SJSA1 (cell line): ENCODE results near the gene RAB26. TPM values are rescaled to one million over a fixed set of nuclear protein-coding genes. Genes with fewer than 3 reads are reported as not detected.
"Not testable (repeated sequence)": the region's sequence is repeated elsewhere in the genome, so short reads cannot be mapped to it uniquely, and the experiment has no call there.

ENCODE experiments used
- DNase-seq, 2 experiments: peaks; one replicate each; pipeline ENCODE4 v3.0.0-alpha.2; 2015 to 2020; ENCODE audit warnings: low spot score in 2 of 2, low read depth in 1 of 2
- H3K27ac ChIP-seq: fragments of 250-450 bp; sonication (Bioruptor Pico); 2 replicates; pipeline ENCODE4 v1.5.1; 2020; ENCODE audit warnings: mild to moderate bottlenecking, moderate library complexity
- H3K27me3 ChIP-seq: fragments of 250-450 bp; sonication (Bioruptor Pico); replicated peaks from 2 replicates; pipeline ENCODE4 v1.5.1; 2020; ENCODE audit warnings: mild to moderate bottlenecking, moderate library complexity
- H3K36me3 ChIP-seq: fragments of 250-450 bp; sonication (Bioruptor Pico); 2 replicates; pipeline ENCODE4 v1.5.1; 2020; ENCODE audit warnings: mild to moderate bottlenecking
- H3K4me1 ChIP-seq: fragments of 250-450 bp; sonication (Bioruptor Pico); replicated peaks from 2 replicates; pipeline ENCODE4 v1.6.1; 2021; ENCODE audit warnings: mild to moderate bottlenecking
- H3K4me3 ChIP-seq: fragments of 250-450 bp; sonication (Bioruptor Pico); 2 replicates; pipeline ENCODE4 v1.5.1; 2020; ENCODE audit warnings: mild to moderate bottlenecking
- H3K9me3 ChIP-seq: fragments of 250-450 bp; sonication (Bioruptor Pico); replicated peaks from 2 replicates; pipeline ENCODE4 v1.5.1; 2020; ENCODE audit warnings: mild to moderate bottlenecking
- total RNA-seq: library from RNA; depleted of rRNA; stranded (reverse); fragments of >200 nt; shearing (Covaris generic); gene quantifications from 2 replicates; pipeline ENCODE4 v1.2.3, GENCODE V29; 2014; rRNA removed

The RAB26 gene, protein sequence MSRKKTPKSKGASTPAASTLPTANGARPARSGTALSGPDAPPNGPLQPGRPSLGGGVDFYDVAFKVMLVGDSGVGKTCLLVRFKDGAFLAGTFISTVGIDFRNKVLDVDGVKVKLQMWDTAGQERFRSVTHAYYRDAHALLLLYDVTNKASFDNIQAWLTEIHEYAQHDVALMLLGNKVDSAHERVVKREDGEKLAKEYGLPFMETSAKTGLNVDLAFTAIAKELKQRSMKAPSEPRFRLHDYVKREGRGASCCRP
- 0.16 TPM in 1 of 2 replicates, not detected in the other for total RNA-seq

DNA sequence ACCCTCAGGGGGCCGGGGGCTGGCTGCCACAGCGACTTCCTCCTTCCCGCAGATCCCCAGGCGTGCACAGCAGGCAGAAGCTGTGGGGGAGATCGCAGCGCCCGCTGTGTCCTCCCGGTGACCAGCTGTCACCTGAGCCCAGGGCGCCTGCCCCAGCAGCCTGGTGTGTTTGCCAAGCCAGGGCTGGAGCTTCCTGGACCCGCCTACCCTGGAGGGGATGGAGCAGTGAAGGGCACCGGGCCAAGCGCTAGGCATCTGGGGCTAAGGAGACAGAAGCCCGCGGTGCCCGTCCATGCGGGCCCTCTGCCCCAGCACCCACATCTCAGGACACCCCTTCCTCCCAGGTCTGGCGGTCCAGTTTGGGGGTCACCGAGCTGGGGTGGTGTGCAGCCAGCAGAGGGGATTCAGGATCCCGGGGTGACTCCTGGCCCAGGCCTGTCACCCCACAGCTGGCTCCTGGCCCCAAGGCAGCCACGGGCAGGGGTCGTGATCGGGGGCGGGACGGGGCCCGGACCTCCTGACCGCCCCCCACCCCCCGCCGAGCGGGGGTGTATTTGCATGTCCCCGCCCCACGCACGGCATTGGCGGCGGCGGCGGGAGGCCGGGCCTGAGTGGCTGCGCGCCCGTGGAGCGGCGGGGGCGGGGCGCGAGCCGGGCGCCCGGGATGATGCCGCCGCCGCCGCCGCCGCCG lies at the start of gene RAB26:
Gene RAB26, plus strand, starts transcription at position 645 of the 691 bp plus-strand sequence. CDS start 159 bp downstream, outside the sequence.
- Histone ChIP-seq H3K27me3 (no peaks in the 10 kb centered on the region), H3K27ac (no peak within 1 kb of the TSS), H3K9me3 (no peaks in the 10 kb centered on the region), H3K4me1 (peaks cover 30% of the 10 kb centered on the region), H3K36me3 (peaks cover 38% of the 10 kb centered on the region), H3K4me3 (peak within 1 kb of the TSS; percentile 27)
- DNase-seq, result no peak

DNA sequence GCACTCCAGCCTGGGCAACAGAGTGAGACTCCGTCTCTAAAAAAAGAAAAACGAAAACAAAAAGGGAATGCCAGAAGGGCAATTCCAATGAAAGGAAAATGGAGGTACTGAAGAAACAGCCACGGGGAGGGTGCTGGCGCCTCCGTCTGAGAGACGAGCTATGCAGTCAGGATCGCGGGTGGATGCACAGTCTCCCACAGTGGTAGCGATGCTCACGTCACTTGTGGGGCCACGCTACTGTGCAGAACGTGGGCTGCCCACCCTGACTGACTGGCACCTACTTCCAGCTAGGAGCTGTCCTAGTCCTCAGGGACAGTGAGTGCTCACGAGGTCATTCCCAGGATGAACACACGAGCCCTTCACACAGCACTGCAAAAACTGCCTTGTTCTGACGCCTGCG lies 46.8 kb upstream of the RAB26 start:
- DNase-seq, H3K27ac ChIP-seq, H3K9me3 ChIP-seq, H3K4me1 ChIP-seq, H3K4me3 ChIP-seq, H3K27me3 ChIP-seq: not testable (repeated sequence)
- peaks cover 12% of the 10 kb centered on the region for H3K36me3 ChIP-seq

DNA sequence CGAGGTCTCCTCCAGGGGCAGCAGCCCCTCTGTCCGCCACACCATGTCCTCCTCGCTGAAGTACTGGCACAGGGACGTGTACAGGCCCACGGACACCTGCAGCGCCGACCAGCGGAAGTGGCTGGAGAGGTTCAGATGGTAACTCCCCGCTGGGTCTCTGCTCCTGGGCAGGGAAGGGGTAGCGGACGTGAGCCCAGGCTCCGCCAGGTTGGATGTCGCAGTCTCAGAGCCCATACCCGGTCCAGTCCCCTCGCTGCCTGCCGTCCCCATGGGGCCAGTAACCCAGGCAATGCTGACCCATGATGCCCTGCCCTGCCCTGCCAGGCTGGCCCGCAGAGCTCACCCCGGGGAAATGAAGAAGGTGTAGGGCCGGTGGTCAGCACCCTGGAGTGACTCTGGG lies 46.0 kb upstream of the RAB26 start:
- no peaks in the 10 kb centered on the region for H3K9me3 ChIP-seq
- H3K27me3 ChIP-seq, result no peaks in the 10 kb centered on the region
- peaks cover 7% of the 10 kb centered on the region; the same call in 1 of the 2 replicates for H3K36me3 ChIP-seq
- no peak overlapping the region for H3K27ac ChIP-seq
- no peaks in the 10 kb centered on the region for H3K4me1 ChIP-seq
- no peak overlapping the region for H3K4me3 ChIP-seq
- DNase-seq, result no peak

DNA sequence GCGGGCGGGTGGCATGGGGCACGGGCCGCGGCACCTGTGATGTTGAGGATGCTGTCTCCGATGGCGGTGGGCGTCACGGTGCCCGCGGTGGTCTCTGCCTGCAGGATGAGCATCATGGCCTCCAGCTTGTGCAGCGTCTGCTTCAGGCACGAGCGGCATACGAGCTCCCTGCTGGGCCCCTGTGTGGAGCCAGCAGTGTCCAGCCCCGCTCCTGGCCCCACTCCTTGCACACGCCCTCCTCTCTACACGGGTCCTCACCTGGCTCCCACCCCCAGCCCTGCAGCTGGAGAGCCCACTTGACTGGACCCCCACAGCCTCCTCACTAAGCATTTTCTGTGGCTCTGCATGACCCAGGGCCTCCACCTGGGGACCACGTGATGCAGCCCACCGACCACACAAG lies 44.0 kb upstream of the RAB26 start:
- H3K9me3 ChIP-seq, result not testable (repeated sequence)

DNA sequence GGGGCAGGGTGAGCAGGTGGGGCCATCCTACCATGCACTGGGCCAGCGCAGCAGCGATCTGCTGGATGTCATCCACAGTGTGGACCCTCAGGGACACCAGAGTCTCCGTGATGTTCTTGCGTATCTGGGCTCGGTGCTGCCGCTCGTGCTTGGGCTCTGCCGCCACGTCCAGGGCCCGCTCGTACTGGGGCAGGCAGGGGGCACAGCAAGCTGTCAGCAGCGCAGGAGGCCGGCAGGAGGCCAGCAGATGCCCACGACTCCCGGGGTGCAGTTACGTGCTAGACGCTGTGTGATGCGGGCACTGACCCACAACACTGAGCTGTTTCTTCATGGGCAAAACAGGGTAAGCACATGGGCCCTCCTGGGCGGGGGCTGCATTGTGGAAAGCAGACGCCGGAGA lies 43.1 kb upstream of the RAB26 start:
- H3K27ac ChIP-seq, H3K4me3 ChIP-seq, DNase-seq, H3K27me3 ChIP-seq, H3K4me1 ChIP-seq, H3K9me3 ChIP-seq: not testable (repeated sequence)
- peaks cover 12% of the 10 kb centered on the region for H3K36me3 ChIP-seq

More for the DNA sequence above, 44.0 kb upstream of the RAB26 start:
- not testable (repeated sequence) for DNase-seq, H3K27me3 ChIP-seq, H3K4me3 ChIP-seq, H3K4me1 ChIP-seq, H3K27ac ChIP-seq
- H3K36me3 ChIP-seq, result peaks cover 12% of the 10 kb centered on the region

DNA sequence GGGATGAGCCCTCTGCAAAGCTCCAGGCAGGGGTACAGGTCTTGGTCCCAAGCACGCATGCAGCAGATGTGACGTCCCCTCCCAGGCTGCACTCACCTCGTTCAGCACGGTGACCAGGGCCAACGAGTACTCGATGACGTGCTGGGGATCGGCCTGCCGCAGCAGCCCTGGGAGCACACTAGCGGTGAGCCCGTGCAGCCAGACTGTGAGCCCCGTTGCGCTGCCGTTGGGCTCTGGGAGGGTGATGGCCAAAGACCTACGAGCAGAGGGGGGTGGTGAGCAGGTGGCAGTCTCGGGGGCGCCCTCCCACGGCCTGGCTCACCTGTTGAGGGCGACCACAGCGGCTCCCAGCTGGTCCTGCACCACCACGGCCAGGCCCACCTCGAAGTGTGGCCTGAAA lies 42.7 kb upstream of the RAB26 start:
- not testable (repeated sequence) for H3K9me3 ChIP-seq, H3K27me3 ChIP-seq, H3K27ac ChIP-seq, H3K4me3 ChIP-seq, DNase-seq, H3K4me1 ChIP-seq
- peaks cover 12% of the 10 kb centered on the region for H3K36me3 ChIP-seq

DNA sequence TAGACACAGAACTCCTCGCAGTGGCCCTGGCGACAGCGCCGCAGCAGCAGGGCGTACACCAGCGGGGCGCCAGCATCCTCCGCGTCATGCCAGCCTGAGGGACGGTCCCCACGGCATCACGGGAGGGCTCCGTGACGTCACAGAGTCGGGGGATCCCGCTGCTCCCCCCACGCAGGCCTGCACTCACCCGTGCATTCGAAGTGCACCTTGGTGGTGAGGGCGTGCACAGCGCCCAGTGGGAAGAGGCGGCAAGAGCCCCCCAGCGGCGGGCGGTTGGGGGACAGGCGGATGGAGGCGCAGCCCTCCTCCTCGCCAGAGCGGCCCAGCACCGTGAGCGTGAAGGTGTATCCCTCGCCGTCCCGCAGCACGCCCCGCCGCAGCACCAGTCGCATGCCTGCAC lies 42.2 kb upstream of the RAB26 start:
- H3K9me3 ChIP-seq, DNase-seq, H3K27me3 ChIP-seq, H3K4me1 ChIP-seq, H3K4me3 ChIP-seq, H3K27ac ChIP-seq: not testable (repeated sequence)
- H3K36me3 ChIP-seq, result peaks cover 14% of the 10 kb centered on the region

DNA sequence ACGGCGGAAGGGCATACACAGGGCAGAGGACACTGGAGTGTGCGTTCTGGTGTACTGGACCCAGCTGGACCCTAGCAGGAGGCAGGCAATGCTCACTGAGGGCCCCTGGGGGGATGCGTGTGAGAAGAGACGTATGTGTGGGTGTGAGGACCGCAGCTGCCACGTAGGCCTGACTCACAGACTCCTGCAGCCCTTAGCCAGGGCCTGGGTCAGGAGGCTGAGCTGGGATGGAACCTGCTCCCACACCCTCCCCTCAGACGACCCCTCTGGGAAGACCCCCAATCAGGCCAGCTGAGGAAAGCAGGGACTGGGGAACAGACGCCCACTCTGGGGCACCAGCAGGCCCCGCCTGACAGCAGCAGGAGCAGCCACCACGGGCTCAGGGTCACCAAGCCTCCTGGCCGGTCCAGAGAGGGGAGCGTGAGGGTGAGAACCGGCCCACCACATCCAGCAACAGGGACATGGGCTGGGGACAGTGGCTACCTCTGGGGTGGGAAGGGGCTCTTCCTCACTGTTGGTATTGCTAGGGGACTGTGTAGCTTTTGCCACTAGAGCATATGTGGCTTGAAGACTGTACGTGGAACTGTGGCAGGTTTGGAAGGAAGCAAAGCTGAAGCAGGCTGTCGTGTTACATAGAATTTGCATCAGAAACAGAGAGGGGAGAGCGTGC lies 41.2 kb upstream of the RAB26 start:
- not testable (repeated sequence) for H3K4me3 ChIP-seq, H3K27me3 ChIP-seq, H3K27ac ChIP-seq, DNase-seq, H3K9me3 ChIP-seq, H3K4me1 ChIP-seq
- H3K36me3 ChIP-seq, result peaks cover 13% of the 10 kb centered on the region

DNA sequence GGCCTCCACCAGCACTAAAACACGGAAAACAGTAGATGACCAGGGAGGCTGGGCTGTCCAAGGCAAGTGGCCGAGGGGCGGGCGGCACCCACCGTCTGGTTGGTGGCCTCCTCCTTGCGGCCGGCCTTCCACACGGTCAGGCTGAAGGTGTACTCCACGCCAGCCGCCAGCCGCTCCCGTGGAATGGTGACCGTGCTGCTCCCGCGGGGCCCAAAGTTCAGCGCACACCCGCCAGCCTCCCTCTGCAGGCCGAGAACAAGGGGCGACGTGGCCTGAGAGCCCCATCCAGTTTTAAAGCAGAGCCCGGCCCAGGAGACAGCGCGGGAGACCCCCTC lies 40.7 kb upstream of the RAB26 start:
- not testable (repeated sequence) for H3K27ac ChIP-seq, H3K27me3 ChIP-seq, H3K4me3 ChIP-seq, DNase-seq, H3K9me3 ChIP-seq, H3K4me1 ChIP-seq
- H3K36me3 ChIP-seq, result peaks cover 13% of the 10 kb centered on the region

DNA sequence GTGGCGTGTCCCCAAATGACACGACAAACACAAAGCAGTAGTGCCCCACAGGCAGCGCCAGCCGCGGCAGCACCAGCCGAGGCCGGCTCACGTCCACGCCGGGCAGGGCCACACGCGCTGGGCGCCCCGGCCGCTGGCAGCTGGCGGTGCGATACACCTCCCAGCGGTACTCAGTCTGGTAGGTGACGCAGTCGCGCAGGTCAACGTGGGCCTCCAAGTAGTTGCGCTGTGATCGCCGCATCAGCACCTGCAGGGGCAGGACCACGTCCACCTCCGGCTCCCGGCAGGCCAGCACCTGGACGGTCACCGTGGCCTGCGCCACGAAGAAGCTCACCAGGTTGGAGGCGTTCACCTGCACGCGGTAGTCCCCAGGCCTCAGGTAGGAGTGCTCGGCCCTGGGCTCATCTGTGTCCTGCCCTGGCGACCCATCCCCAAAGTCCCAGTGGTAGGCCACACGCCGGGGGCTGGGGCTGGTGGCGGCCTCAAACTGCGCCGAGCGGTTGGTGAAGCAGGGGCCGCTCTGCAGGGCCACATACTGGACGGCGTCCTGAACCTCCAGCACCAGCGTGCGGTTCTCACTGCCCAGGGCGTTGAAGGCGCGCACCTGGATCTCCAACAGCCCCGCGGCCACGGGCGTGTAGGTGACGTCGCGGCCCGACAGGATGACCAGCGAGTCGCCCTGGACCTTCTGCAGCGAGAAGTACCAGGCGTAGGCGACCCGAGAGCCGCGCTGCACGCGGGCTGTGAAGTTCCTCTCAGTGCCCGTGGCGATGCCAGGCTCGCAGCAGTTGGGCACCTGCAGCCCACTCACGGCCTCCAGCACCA lies 39.8 kb upstream of the RAB26 start:
- DNase-seq, H3K4me1 ChIP-seq, H3K27me3 ChIP-seq, H3K27ac ChIP-seq, H3K9me3 ChIP-seq, H3K4me3 ChIP-seq: not testable (repeated sequence)
- H3K36me3 ChIP-seq, result peaks cover 13% of the 10 kb centered on the region

DNA sequence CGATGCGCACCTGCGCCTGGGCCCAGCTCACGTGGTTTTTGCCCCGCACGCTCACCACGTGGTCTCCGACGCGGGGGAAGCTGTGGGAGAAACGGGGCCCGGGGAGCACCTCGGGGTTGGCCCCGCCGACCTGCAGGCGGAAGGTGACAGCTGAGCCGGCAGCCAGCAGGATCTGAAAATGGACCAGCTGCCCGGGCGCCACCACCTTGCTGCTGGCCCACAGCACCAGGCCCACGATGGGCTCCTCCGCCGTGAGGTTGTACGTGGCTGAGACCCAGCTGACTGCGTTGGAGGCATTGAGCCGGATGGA lies 39.2 kb upstream of the RAB26 start:
- DNase-seq, H3K9me3 ChIP-seq: not testable (repeated sequence)
- H3K36me3 ChIP-seq, result peaks cover 13% of the 10 kb centered on the region

DNA sequence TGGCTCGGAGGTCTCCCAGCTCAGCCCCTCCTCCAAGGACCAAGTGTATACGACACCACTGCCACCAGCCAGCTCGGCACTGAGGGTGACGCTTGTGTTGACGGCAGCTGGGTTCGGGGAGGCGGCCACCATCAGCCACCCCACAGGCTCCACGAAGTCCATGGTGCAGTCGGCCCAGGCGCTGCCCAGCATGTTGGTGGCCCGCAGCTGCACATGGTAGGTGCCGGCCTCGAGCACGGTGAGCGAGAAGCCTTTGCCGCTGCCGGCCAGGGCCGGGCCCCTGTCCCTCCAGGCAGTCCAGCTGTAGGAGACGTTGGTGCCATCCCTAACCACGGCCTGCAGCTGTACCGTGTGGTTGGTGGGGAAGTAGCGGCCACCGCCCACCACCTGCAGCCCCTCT lies 38.6 kb upstream of the RAB26 start:
- H3K9me3 ChIP-seq, DNase-seq, H3K4me3 ChIP-seq, H3K4me1 ChIP-seq, H3K27ac ChIP-seq, H3K27me3 ChIP-seq: not testable (repeated sequence)
- H3K36me3 ChIP-seq, result peaks cover 13% of the 10 kb centered on the region

More for the DNA sequence above, 39.2 kb upstream of the RAB26 start:
- H3K4me1 ChIP-seq, H3K27me3 ChIP-seq, H3K4me3 ChIP-seq, H3K27ac ChIP-seq: not testable (repeated sequence)

DNA sequence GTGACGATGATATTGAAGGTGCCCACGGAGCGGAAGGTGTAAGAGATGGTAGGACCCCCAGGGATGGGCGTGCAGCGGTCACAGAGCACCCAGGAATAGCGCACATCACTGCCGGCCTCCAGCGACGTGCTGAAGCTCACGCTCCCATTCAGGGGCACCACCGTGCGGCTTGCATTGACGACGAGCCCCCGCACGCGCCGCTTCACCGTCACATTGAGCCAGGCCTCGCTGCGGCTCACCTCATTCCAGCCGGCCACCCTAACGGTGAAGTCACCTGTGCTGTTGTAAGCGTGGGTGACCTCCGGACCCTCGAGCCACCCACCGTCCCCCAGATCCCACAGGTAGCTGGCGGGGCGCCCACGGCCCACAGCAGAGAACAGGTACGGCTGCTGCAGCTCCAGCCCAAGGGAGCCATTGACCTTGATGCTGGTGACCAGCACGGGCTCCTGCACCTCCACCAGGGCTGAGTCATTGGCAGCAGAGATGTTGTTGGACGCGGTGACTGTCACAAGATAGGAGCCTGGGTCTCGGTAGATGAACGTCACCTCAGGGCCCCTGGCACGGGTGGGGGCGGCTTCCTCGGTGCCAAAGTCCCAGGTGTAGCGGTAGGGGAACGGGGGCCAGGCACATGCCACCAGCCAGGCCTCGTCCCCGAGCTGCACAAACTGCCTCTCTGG lies 38.0 kb upstream of the RAB26 start:
- DNase-seq, H3K27ac ChIP-seq, H3K9me3 ChIP-seq, H3K4me3 ChIP-seq, H3K27me3 ChIP-seq, H3K4me1 ChIP-seq: not testable (repeated sequence)
- H3K36me3 ChIP-seq, result peaks cover 13% of the 10 kb centered on the region
